IMR-90 (cell line): ENCODE results near the gene BTRC. TPM values are rescaled to one million over a fixed set of nuclear protein-coding genes. Genes with fewer than 3 reads are reported as not detected.

Experiments used
- ATAC-seq: fragments of 200-7000 bp; cut with Tn5 transposase; 2 replicates; pipeline ENCODE4 v1.9.1; 2020; ENCODE audit warnings: low read depth, mild to moderate bottlenecking, moderate library complexity
- BruUV-seq: library from RNA; stranded (reverse); fragments of 400-500 nt; replicated peaks from 2 replicates; lab custom pipeline; 2021; lab: Mats Ljungman, UMichigan
- CTCF ChIA-PET: fragments of 300-600 bp; formaldehyde crosslinking; extraction: SDS; loops from one replicate; lab custom pipeline; 2021; ENCODE audit warnings: antibody characterized with exemption; lab: Yijun Ruan, JAX
- POLR2A ChIA-PET: fragments of 300-600 bp; sonication (Branson Sonifier 250); formaldehyde crosslinking; loops from one replicate; lab custom pipeline; 2022; ENCODE audit warnings: antibody characterized with exemption; ENCODE audit not compliant: unreplicated experiment; lab: Charles Lee
- DNase-seq: peaks from one replicate; pipeline ENCODE4 v3.0.0; 2013
- H2AFZ ChIP-seq: replicated peaks from 2 replicates; pipeline ENCODE3; 2013; ENCODE audit warnings: low read length, mild to moderate bottlenecking; ENCODE audit not compliant: poor library complexity
- H2AK5ac ChIP-seq: 2 replicates; pipeline ENCODE4 v1.6.1; 2013; ENCODE audit warnings: low read depth, low read length, inconsistent platforms
- H2AK9ac ChIP-seq: replicated peaks from 2 replicates; pipeline ENCODE3; 2013; ENCODE audit warnings: mild to moderate bottlenecking, low read depth, low read length, moderate library complexity; ENCODE audit not compliant: poor library complexity
- H2BK120ac ChIP-seq: 2 replicates; pipeline ENCODE4 v1.6.1; 2013; ENCODE audit warnings: low read depth, low read length, inconsistent platforms
- H2BK15ac ChIP-seq: 3 replicates; pipeline ENCODE4 v1.6.1; 2013; ENCODE audit warnings: low read depth, low read length, inconsistent platforms
- H2BK20ac ChIP-seq: 2 replicates; pipeline ENCODE4 v1.6.1; 2013; ENCODE audit warnings: low read depth, mild to moderate bottlenecking, inconsistent platforms, low read length, moderate library complexity
- H2BK5ac ChIP-seq: 2 replicates; pipeline ENCODE4 v1.6.1; 2013; ENCODE audit warnings: mild to moderate bottlenecking, low read depth, low read length, inconsistent platforms; ENCODE audit not compliant: poor library complexity, severe bottlenecking
- H3K14ac ChIP-seq: replicated peaks from 2 replicates; pipeline ENCODE4 v1.6.1; 2013; ENCODE audit warnings: low read depth, low read length, inconsistent platforms
- H3K18ac ChIP-seq: 2 replicates; pipeline ENCODE4 v1.6.1; 2013; ENCODE audit warnings: low read depth, low read length, control low read depth
- H3K23ac ChIP-seq: 2 replicates; pipeline ENCODE4 v1.6.1; 2013; ENCODE audit warnings: low read depth, low read length, inconsistent platforms
- H3K27ac ChIP-seq: 2 replicates; pipeline ENCODE4 v1.5.1; 2013; ENCODE audit warnings: mild to moderate bottlenecking, control low read depth, low read length; ENCODE audit not compliant: insufficient read depth
- H3K27me3 ChIP-seq: 2 replicates; pipeline ENCODE4 v1.6.1; 2013; ENCODE audit warnings: low read length; ENCODE audit not compliant: control insufficient read depth, insufficient read depth
- H3K36me3 ChIP-seq: 2 replicates; pipeline ENCODE4 v1.6.1; 2013; ENCODE audit warnings: low read length, mixed read lengths; ENCODE audit not compliant: control insufficient read depth, insufficient read depth
- H3K4ac ChIP-seq: 2 replicates; pipeline ENCODE4 v1.6.1; 2013; ENCODE audit warnings: low read depth, low read length, inconsistent platforms
- H3K4me1 ChIP-seq: 2 replicates; pipeline ENCODE4 v1.6.1; 2013; ENCODE audit warnings: low read length, mixed read lengths; ENCODE audit not compliant: control insufficient read depth, insufficient read depth
- H3K4me2 ChIP-seq: 2 replicates; pipeline ENCODE4 v1.6.1; 2013; ENCODE audit warnings: low read depth, mild to moderate bottlenecking, control low read depth, low read length, moderate library complexity
- H3K4me3 ChIP-seq: 2 replicates; pipeline ENCODE4 v1.5.1; 2013; ENCODE audit warnings: low read depth, mild to moderate bottlenecking, control low read depth, low read length, moderate library complexity; ENCODE audit not compliant: insufficient read depth
- H3K56ac ChIP-seq: 2 replicates; pipeline ENCODE4 v1.6.1; 2013; ENCODE audit warnings: low read length, inconsistent platforms; ENCODE audit not compliant: insufficient read depth; ENCODE audit errors: extremely low read depth
- H3K79me1 ChIP-seq, 2 experiments: 2 replicates each; pipeline ENCODE4 v1.6.1; 2013; ENCODE audit warnings: low read length in 2 of 2, inconsistent platforms in 1 of 2, low read depth in 1 of 2
- H3K9ac ChIP-seq: 2 replicates; pipeline ENCODE4 v1.6.1; 2013; ENCODE audit warnings: low read depth, low read length, control low read depth
- H3K9me1 ChIP-seq: 2 replicates; pipeline ENCODE4 v1.6.1; 2013; ENCODE audit warnings: low read length, inconsistent platforms; ENCODE audit not compliant: insufficient read depth
- H3K9me3 ChIP-seq: 2 replicates; pipeline ENCODE4 v1.6.1; 2013; ENCODE audit warnings: low read length; ENCODE audit not compliant: control insufficient read depth, insufficient read depth
- H4K20me1 ChIP-seq: 2 replicates; pipeline ENCODE4 v1.6.1; 2013; ENCODE audit warnings: low read length, inconsistent platforms; ENCODE audit not compliant: insufficient read depth
- H4K5ac ChIP-seq: 2 replicates; pipeline ENCODE4 v1.6.1; 2013; ENCODE audit warnings: mild to moderate bottlenecking, low read depth, low read length, control low read depth
- H4K8ac ChIP-seq, 2 experiments: 2 replicates each; pipeline ENCODE4 v1.6.1; 2013; ENCODE audit warnings: low read depth in 2 of 2, low read length in 2 of 2, control low read depth in 1 of 2, inconsistent platforms in 1 of 2
- H4K91ac ChIP-seq: 2 replicates; pipeline ENCODE4 v1.6.1; 2013; ENCODE audit warnings: low read depth, low read length, inconsistent platforms; ENCODE audit not compliant: insufficient read depth
- BHLHE40 ChIP-seq: fragments of 150-350 bp; IDR thresholded peaks from 2 replicates; pipeline ENCODE4 v1.6.1; 2016; ENCODE audit warnings: mild to moderate bottlenecking, low read depth, low read length
- CEBPB ChIP-seq: IDR thresholded peaks from 2 replicates; pipeline ENCODE4 v1.6.1; 2012; ENCODE audit warnings: low read depth, low read length, improper control_type of control experiment
- FOS ChIP-seq: fragments of 150-350 bp; IDR thresholded peaks from 2 replicates; pipeline ENCODE4 v1.6.1; 2016; ENCODE audit warnings: low read depth, low read length
- MAFK ChIP-seq: IDR thresholded peaks from 2 replicates; pipeline ENCODE4 v1.6.1; 2012; ENCODE audit warnings: low read depth, low read length, improper control_type of control experiment
- MXI1 ChIP-seq: IDR thresholded peaks from 2 replicates; pipeline ENCODE4 v1.6.1; 2012; ENCODE audit warnings: low read depth, mild to moderate bottlenecking, low read length, moderate library complexity, borderline replicate concordance
- NFE2L2 ChIP-seq: fragments of 150-350 bp; IDR thresholded peaks from 2 replicates; pipeline ENCODE4 v1.6.1; 2016; ENCODE audit warnings: low read depth, mild to moderate bottlenecking, low read length
- POLR2A ChIP-seq: IDR thresholded peaks from 2 replicates; pipeline ENCODE4 v1.6.1; 2012; ENCODE audit warnings: mild to moderate bottlenecking, low read depth, low read length
- RCOR1 ChIP-seq: IDR thresholded peaks from 2 replicates; pipeline ENCODE4 v1.6.1; 2012; ENCODE audit warnings: mild to moderate bottlenecking, low read length, improper control_type of control experiment; ENCODE audit not compliant: insufficient replicate concordance
- RFX5 ChIP-seq: IDR thresholded peaks from 2 replicates; pipeline ENCODE4 v1.8.0; 2012; ENCODE audit warnings: low read depth, mild to moderate bottlenecking, low read length, moderate library complexity
- SMC3 ChIP-seq: fragments of 150-350 bp; IDR thresholded peaks from 2 replicates; pipeline ENCODE4 v1.6.1; 2016; ENCODE audit warnings: low read depth, mild to moderate bottlenecking, antibody characterized with exemption, low read length, moderate library complexity
- USF2 ChIP-seq: fragments of 150-350 bp; IDR thresholded peaks from 2 replicates; pipeline ENCODE4 v1.6.1; 2017; ENCODE audit warnings: mild to moderate bottlenecking, antibody characterized with exemption, low read length, low read depth
- WGBS, 2 experiments: methylation state at CpG; one replicate each; pipeline versions ENCODE4 v1.1.5 to v1.1.7; 2013; ENCODE audit warnings: missing lambda C conversion rate in 2 of 2; ENCODE audit not compliant: insufficient read length in 1 of 2; ENCODE audit errors: extremely low coverage in 2 of 2; 5-methylcytosine and 5-hydroxymethylcytosine counted together
- dilution Hi-C: fragments of 300-500 bp; cut with HindIII; formaldehyde crosslinking; loops from one replicate; pipeline ENCODE4 v1.14.3; 2018; ENCODE audit warnings: low sequenced_read_pairs; ENCODE audit not compliant: unreplicated experiment
- in situ Hi-C: fragments of 300-500 bp; cut with MboI; formaldehyde crosslinking; loops from 3 replicates; pipeline ENCODE4 v1.14.3; 2019; ENCODE audit warnings: low sequenced_read_pairs, inconsistent platforms, mixed read lengths
- intact Hi-C: fragments of 100-400 bp; cut with micrococcal nuclease; formaldehyde crosslinking; loops from 2 replicates; pipeline ENCODE4 v1.10.0; 2022
- polyA plus RNA-seq, 3 experiments: library from polyadenylated mRNA; depleted of rRNA; stranded (reverse); fragments of >200 nt; gene quantifications; 2 replicates each; pipeline ENCODE4 v1.2.3, GENCODE V29; 2012; ENCODE audit warnings: low replicate concordance in 1 of 3
- total RNA-seq: library from RNA; depleted of rRNA; stranded (reverse); fragments of >200 nt; gene quantifications from 2 replicates; pipeline ENCODE4 v1.2.3, GENCODE V29; 2012
- TF ChIP-seq, protein P1 (sequence below): fragments of 150-350 bp; IDR thresholded peaks from 2 replicates; pipeline ENCODE4 v1.6.1; 2016; ENCODE audit warnings: low read depth, mild to moderate bottlenecking, low read length, moderate library complexity, borderline replicate concordance
- TF ChIP-seq, protein P2 (sequence below): conservative IDR thresholded peaks from 2 replicates; pipeline ENCODE4 v1.5.1; 2012; ENCODE audit warnings: mild to moderate bottlenecking, low read depth, low read length, improper control_type of control experiment

BTRC gene
- total and polyA plus RNA-seq, 2 of the 4 experiments (the other 2 are of a cell fraction) = 7.7 to 8.4 TPM

GRCh38 chr10:101577121-101577871 lies 223.3 kb downstream of the BTRC start:
- H2AFZ ChIP-seq = no peak overlapping the region
- TF ChIP-seq MXI1 (no peak), RCOR1 (no peak), MAFK (no peak), USF2 (no peak), POLR2A (no peak), RFX5 (no peak), FOS (no peak), CEBPB (no peak), NFE2L2 (no peak), BHLHE40 (no peak), SMC3 (no peak)
- TF ChIP-seq, protein P1, sequence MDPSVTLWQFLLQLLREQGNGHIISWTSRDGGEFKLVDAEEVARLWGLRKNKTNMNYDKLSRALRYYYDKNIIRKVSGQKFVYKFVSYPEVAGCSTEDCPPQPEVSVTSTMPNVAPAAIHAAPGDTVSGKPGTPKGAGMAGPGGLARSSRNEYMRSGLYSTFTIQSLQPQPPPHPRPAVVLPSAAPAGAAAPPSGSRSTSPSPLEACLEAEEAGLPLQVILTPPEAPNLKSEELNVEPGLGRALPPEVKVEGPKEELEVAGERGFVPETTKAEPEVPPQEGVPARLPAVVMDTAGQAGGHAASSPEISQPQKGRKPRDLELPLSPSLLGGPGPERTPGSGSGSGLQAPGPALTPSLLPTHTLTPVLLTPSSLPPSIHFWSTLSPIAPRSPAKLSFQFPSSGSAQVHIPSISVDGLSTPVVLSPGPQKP = no peak
- TF ChIP-seq, protein P2, sequence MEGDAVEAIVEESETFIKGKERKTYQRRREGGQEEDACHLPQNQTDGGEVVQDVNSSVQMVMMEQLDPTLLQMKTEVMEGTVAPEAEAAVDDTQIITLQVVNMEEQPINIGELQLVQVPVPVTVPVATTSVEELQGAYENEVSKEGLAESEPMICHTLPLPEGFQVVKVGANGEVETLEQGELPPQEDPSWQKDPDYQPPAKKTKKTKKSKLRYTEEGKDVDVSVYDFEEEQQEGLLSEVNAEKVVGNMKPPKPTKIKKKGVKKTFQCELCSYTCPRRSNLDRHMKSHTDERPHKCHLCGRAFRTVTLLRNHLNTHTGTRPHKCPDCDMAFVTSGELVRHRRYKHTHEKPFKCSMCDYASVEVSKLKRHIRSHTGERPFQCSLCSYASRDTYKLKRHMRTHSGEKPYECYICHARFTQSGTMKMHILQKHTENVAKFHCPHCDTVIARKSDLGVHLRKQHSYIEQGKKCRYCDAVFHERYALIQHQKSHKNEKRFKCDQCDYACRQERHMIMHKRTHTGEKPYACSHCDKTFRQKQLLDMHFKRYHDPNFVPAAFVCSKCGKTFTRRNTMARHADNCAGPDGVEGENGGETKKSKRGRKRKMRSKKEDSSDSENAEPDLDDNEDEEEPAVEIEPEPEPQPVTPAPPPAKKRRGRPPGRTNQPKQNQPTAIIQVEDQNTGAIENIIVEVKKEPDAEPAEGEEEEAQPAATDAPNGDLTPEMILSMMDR = no peak
- no peak overlapping the region for H3K4me3 ChIP-seq
- in situ Hi-C loops = no loop called here
- DNase-seq (no peak), ATAC-seq (no peak)
- no peak overlapping the region for H3K27ac ChIP-seq
- H3K27me3 ChIP-seq = no peaks in the 10 kb centered on the region
- H2BK5ac ChIP-seq = no peak overlapping the region
- no peak overlapping the region for H2AK9ac ChIP-seq
- H2BK15ac ChIP-seq = no peak overlapping the region
- dilution Hi-C loops = no loop called here
- CTCF ChIA-PET = no interaction called here
- no peak overlapping the region for H2BK20ac ChIP-seq
- no peak overlapping the region for H3K14ac ChIP-seq
- H4K5ac ChIP-seq = no peak overlapping the region
- H3K56ac ChIP-seq = no peak overlapping the region
- H3K79me1 ChIP-seq = no peaks in the 10 kb centered on the region
- peaks cover 7% of the 10 kb centered on the region for H3K9me3 ChIP-seq
- H2BK120ac ChIP-seq = no peak overlapping the region
- POLR2A ChIA-PET = no interaction called here
- intact Hi-C loops = no loop called here
- no peak overlapping the region for H3K9ac ChIP-seq
- H3K4ac ChIP-seq = no peak overlapping the region
- H3K23ac ChIP-seq = no peak overlapping the region
- no TSS peak for BruUV-seq
- WGBS, 2 experiments = 93% methylated on average over 3 of the region's 7 CpGs; no CpG with 5 or more reads in 1 of the 2 experiments
- H3K18ac ChIP-seq = no peak overlapping the region
- H3K9me1 ChIP-seq = peaks cover 3% of the 10 kb centered on the region; the same call in 1 of the 2 replicates
- H3K4me1 ChIP-seq = no peaks in the 10 kb centered on the region
- peaks cover 26% of the 10 kb centered on the region; the same call in 1 of the 2 replicates for H3K36me3 ChIP-seq
- no peak overlapping the region for H2AK5ac ChIP-seq
- H3K4me2 ChIP-seq = no peak overlapping the region
- no peak overlapping the region for H4K91ac ChIP-seq
- no peaks in the 10 kb centered on the region for H4K20me1 ChIP-seq
- no peak overlapping the region for H4K8ac ChIP-seq
